ENCODE measurements around the gene ZNRF2. TPM values are rescaled to one million over a fixed set of nuclear protein-coding genes. Genes with fewer than 3 reads are reported as not detected.
A peak's percentile ranks its signal among the peaks of the same experiment; 100 is the strongest.
"Not testable (repeated sequence)": the region's sequence is repeated elsewhere in the genome, so short reads cannot be mapped to it uniquely, and the experiment has no call there.

Gene ZNRF2
- total RNA-seq, 1 donor from 2014 or later, result 13.8 TPM

- Mint-ChIP-seq H3K27ac (no peak overlapping the region), H3K27me3 (no peaks in the 10 kb centered on the region)
Measured at GRCh38 chr7:30282735-30283134, 1.7 kb upstream of the ZNRF2 start.

GRCh38 chr7:30285067-30285535 is 704 bp downstream of the ZNRF2 start:
- Mint-ChIP-seq H3K4me3 (ENCODE audit: low read depth) (peak overlapping the region; percentile 73), H3K36me3 (ENCODE audit: insufficient read depth) (no peaks in the 10 kb centered on the region), H3K27me3 (no peaks in the 10 kb centered on the region), H3K27ac (peak overlapping the region; percentile 91), H3K9me3 (ENCODE audit: low read depth) (no peaks in the 10 kb centered on the region), H3K4me1 (ENCODE audit: low read depth) (peaks cover 38% of the 10 kb centered on the region)
- DNase-seq (ENCODE audit: low spot score, unreplicated experiment), result peak; percentile 30
- TF ChIP-seq CTCF (IDR thresholded peaks at IDR 0.05; ENCODE audit: unreplicated experiment), result no peak

More at GRCh38 chr7:30282735-30283134, 1.7 kb upstream of the ZNRF2 start:
- Mint-ChIP-seq H3K4me1 (ENCODE audit: low read depth) (peaks cover 27% of the 10 kb centered on the region), H3K36me3 (ENCODE audit: insufficient read depth) (no peaks in the 10 kb centered on the region), H3K4me3 (ENCODE audit: low read depth) (no peak overlapping the region), H3K9me3 (ENCODE audit: low read depth) (no peaks in the 10 kb centered on the region)
- DNase-seq (ENCODE audit: low spot score, unreplicated experiment), result no peak
- no peak for TF ChIP-seq CTCF (IDR thresholded peaks at IDR 0.05; ENCODE audit: unreplicated experiment)

- Mint-ChIP-seq H3K36me3 (ENCODE audit: insufficient read depth) (no peaks in the 10 kb centered on the region), H3K9me3 (ENCODE audit: low read depth) (no peaks in the 10 kb centered on the region), H3K27ac (peak overlapping the region; percentile 97), H3K27me3 (no peaks in the 10 kb centered on the region), H3K4me3 (ENCODE audit: low read depth) (peak overlapping the region; percentile 89), H3K4me1 (ENCODE audit: low read depth) (peaks cover 39% of the 10 kb centered on the region)
- peak; percentile 21 for DNase-seq (ENCODE audit: low spot score, unreplicated experiment)
- no peak for TF ChIP-seq CTCF (IDR thresholded peaks at IDR 0.05; ENCODE audit: unreplicated experiment)
Measured at GRCh38 chr7:30285536-30286284, 1.3 kb downstream of the ZNRF2 start.

- no peak for TF ChIP-seq CTCF (IDR thresholded peaks at IDR 0.05; ENCODE audit: unreplicated experiment)
- H3K4me3 Mint-ChIP-seq (ENCODE audit: low read depth), result peak overlapping the region; percentile 89
- H3K27me3 Mint-ChIP-seq, result no peaks in the 10 kb centered on the region
- H3K9me3 Mint-ChIP-seq (ENCODE audit: low read depth), result peaks cover 3% of the 10 kb centered on the region
- H3K4me1 Mint-ChIP-seq (ENCODE audit: low read depth), result peaks cover 32% of the 10 kb centered on the region
- peaks cover 2% of the 10 kb centered on the region for H3K36me3 Mint-ChIP-seq (ENCODE audit: insufficient read depth)
- H3K27ac Mint-ChIP-seq, result peak overlapping the region; percentile 97
- DNase-seq (ENCODE audit: low spot score, unreplicated experiment), result no peak
Measured at GRCh38 chr7:30286749-30287148, 2.4 kb downstream of the ZNRF2 start.

GRCh38 chr7:30287625-30288024 is 3.2 kb downstream of the ZNRF2 start:
- not testable (repeated sequence) for H3K36me3 Mint-ChIP-seq (ENCODE audit: insufficient read depth); H3K9me3 Mint-ChIP-seq (ENCODE audit: low read depth); H3K27ac Mint-ChIP-seq; H3K27me3 Mint-ChIP-seq; DNase-seq (ENCODE audit: low spot score, unreplicated experiment)
- H3K4me1 Mint-ChIP-seq (ENCODE audit: low read depth), result peaks cover 31% of the 10 kb centered on the region
- peak overlapping the region; percentile 45 for H3K4me3 Mint-ChIP-seq (ENCODE audit: low read depth)

- peaks cover 29% of the 10 kb centered on the region for H3K4me1 Mint-ChIP-seq (ENCODE audit: low read depth)
- not testable (repeated sequence) for H3K27me3 Mint-ChIP-seq; H3K27ac Mint-ChIP-seq; H3K4me3 Mint-ChIP-seq (ENCODE audit: low read depth); DNase-seq (ENCODE audit: low spot score, unreplicated experiment); H3K36me3 Mint-ChIP-seq (ENCODE audit: insufficient read depth); H3K9me3 Mint-ChIP-seq (ENCODE audit: low read depth)
Measured at GRCh38 chr7:30289634-30290033, 5.2 kb downstream of the ZNRF2 start.

GRCh38 chr7:30290317-30290716 is 5.9 kb downstream of the ZNRF2 start:
- DNase-seq (ENCODE audit: low spot score, unreplicated experiment); H3K36me3 Mint-ChIP-seq (ENCODE audit: insufficient read depth); H3K4me3 Mint-ChIP-seq (ENCODE audit: low read depth); H3K9me3 Mint-ChIP-seq (ENCODE audit: low read depth); H3K27me3 Mint-ChIP-seq; H3K27ac Mint-ChIP-seq: not testable (repeated sequence)
- peaks cover 29% of the 10 kb centered on the region for H3K4me1 Mint-ChIP-seq (ENCODE audit: low read depth)

GRCh38 chr7:30292416-30293038 is 8.1 kb downstream of the ZNRF2 start:
- not testable (repeated sequence) for H3K27me3 Mint-ChIP-seq; H3K36me3 Mint-ChIP-seq (ENCODE audit: insufficient read depth); H3K4me3 Mint-ChIP-seq (ENCODE audit: low read depth); H3K9me3 Mint-ChIP-seq (ENCODE audit: low read depth); DNase-seq (ENCODE audit: low spot score, unreplicated experiment); H3K27ac Mint-ChIP-seq
- H3K4me1 Mint-ChIP-seq (ENCODE audit: low read depth), result peaks cover 18% of the 10 kb centered on the region

GRCh38 chr7:30296304-30296703 is 11.9 kb downstream of the ZNRF2 start:
- not testable (repeated sequence) for DNase-seq (ENCODE audit: low spot score, unreplicated experiment); H3K36me3 Mint-ChIP-seq (ENCODE audit: insufficient read depth); H3K4me1 Mint-ChIP-seq (ENCODE audit: low read depth); H3K4me3 Mint-ChIP-seq (ENCODE audit: low read depth); H3K27me3 Mint-ChIP-seq; H3K27ac Mint-ChIP-seq; H3K9me3 Mint-ChIP-seq (ENCODE audit: low read depth)

All from progenitor cell of endocrine pancreas (in vitro differentiated cells).